HepG2 (cell line): ENCODE results near the gene MYO16. TPM values are rescaled to one million over a fixed set of nuclear protein-coding genes. Genes with fewer than 3 reads are reported as not detected.

Experiments used
- ATAC-seq: fragments of 200-7000 bp; cut with Tn5 transposase; 3 replicates; pipeline ENCODE4 v1.9.1; 2020; ENCODE audit warnings: mild to moderate bottlenecking, moderate library complexity
- BruUV-seq: library from RNA; stranded (reverse); fragments of 400-500 nt; replicated peaks from 2 replicates; lab custom pipeline; 2021; lab: Mats Ljungman, UMichigan
- CTCF ChIA-PET: fragments of 300-600 bp; formaldehyde crosslinking; extraction: SDS; loops from one replicate; lab custom pipeline; 2021; ENCODE audit warnings: low total read pairs, inconsistent platforms, low intra/inter-chr PET ratio; lab: Yijun Ruan, JAX
- POLR2A ChIA-PET: fragments of 350-600 bp; sonication (Branson Sonifier 250); formaldehyde crosslinking; loops from one replicate; lab custom pipeline; 2020; ENCODE audit warnings: antibody characterized with exemption, inconsistent platforms; lab: Yijun Ruan, JAX
- DNase-seq: peaks from one replicate; pipeline ENCODE4 v3.0.0-alpha.2; 2015; ENCODE audit warnings: low spot score
- FAIRE-seq: peaks from 3 replicates; lab custom pipeline; 2011; peaks lifted over from hg19 to GRCh38; lab: Jason Lieb, UNC
- H2AFZ ChIP-seq: one replicate; pipeline ENCODE4 v1.6.1; 2011; ENCODE audit warnings: low read length, inconsistent platforms
- H3K27ac ChIP-seq: fragments of 300-600 bp; 3 replicates; pipeline ENCODE4 v1.8.0; 2011; ENCODE audit warnings: mixed run types, mild to moderate bottlenecking, mixed read lengths, low read length, inconsistent platforms; ENCODE audit not compliant: insufficient read depth; ENCODE audit errors: extremely low read length
- H3K27me3 ChIP-seq, 2 experiments: fragments of 200-600 bp in 1 of 2; 2 replicates in 1 of 2; 3 replicates in 1 of 2; pipeline versions ENCODE4 v1.6.0 to v1.8.0; 2011; ENCODE audit warnings: low read length in 2 of 2, mild to moderate bottlenecking in 2 of 2, moderate library complexity in 2 of 2, inconsistent platforms in 1 of 2; ENCODE audit not compliant: insufficient read depth in 2 of 2, control insufficient read depth in 1 of 2
- H3K36me3 ChIP-seq, 2 experiments: fragments of 200-600 bp in 1 of 2; replicated peaks in 1 of 2; 2 replicates in 1 of 2; 3 replicates in 1 of 2; pipeline versions ENCODE4 v1.5.1 to v1.8.0; 2011; ENCODE audit warnings: low read length in 2 of 2, inconsistent platforms in 1 of 2; ENCODE audit not compliant: insufficient read depth in 2 of 2, control insufficient read depth in 1 of 2
- H3K4me1 ChIP-seq: 2 replicates; pipeline ENCODE4 v1.5.1; 2012; ENCODE audit warnings: low read length, inconsistent platforms; ENCODE audit not compliant: insufficient read depth
- H3K4me2 ChIP-seq: 2 replicates; pipeline ENCODE4 v1.6.0; 2011; ENCODE audit warnings: low read depth, low read length, inconsistent platforms
- H3K4me3 ChIP-seq, 3 experiments: fragments of 200-600 bp in 1 of 3; sonication (generic), shearing (Covaris generic) in 1 of 3; replicated peaks in 1 of 3; 2 replicates each; pipeline ENCODE4 v1.5.1; 2011 to 2016; ENCODE audit warnings: low read length in 3 of 3, inconsistent platforms in 2 of 3, low read depth in 2 of 3, mild to moderate bottlenecking in 2 of 3, control low read depth in 1 of 3, mixed read lengths in 1 of 3; ENCODE audit not compliant: insufficient read depth in 1 of 3
- H3K79me2 ChIP-seq: one replicate; pipeline ENCODE4 v1.6.1; 2011; ENCODE audit warnings: low read length, inconsistent platforms; ENCODE audit not compliant: insufficient read depth
- H3K9ac ChIP-seq: 2 replicates; pipeline ENCODE4 v1.6.0; 2011; ENCODE audit warnings: mild to moderate bottlenecking, low read depth, low read length, inconsistent platforms; ENCODE audit not compliant: insufficient read depth
- H3K9me3 ChIP-seq: 2 replicates; pipeline ENCODE4 v1.5.1; 2012; ENCODE audit warnings: mild to moderate bottlenecking, low read length
- H4K20me1 ChIP-seq: 2 replicates; pipeline ENCODE4 v1.6.0; 2011; ENCODE audit warnings: inconsistent platforms, mild to moderate bottlenecking, low read length, moderate library complexity; ENCODE audit not compliant: insufficient read depth
- ARID5B ChIP-seq: IDR thresholded peaks from 2 replicates; pipeline ENCODE4 v1.4.0; 2020; ENCODE audit warnings: mild to moderate bottlenecking, missing genetic modification reagents
- CEBPB ChIP-seq: IDR thresholded peaks from 2 replicates; pipeline ENCODE4 v1.6.1; 2011; ENCODE audit warnings: low read depth, low read length, improper control_type of control experiment, borderline replicate concordance
- CEBPG ChIP-seq: IDR thresholded peaks from 2 replicates; pipeline ENCODE4 v1.6.1; 2016
- CREB1 ChIP-seq, 2 experiments: fragments of 450-650 bp in 1 of 2; IDR thresholded peaks; 2 replicates each; pipeline ENCODE4 v1.6.1; 2016 to 2017; ENCODE audit warnings: control low read depth in 1 of 2, mild to moderate bottlenecking in 1 of 2, missing compliant biosample characterization in 1 of 2, missing genetic modification characterization in 1 of 2
- FOXA1 ChIP-seq, 2 experiments: fragments of 450-650 bp in 1 of 2; sonication (generic) in 1 of 2; formaldehyde crosslinking in 1 of 2; IDR thresholded peaks; 2 replicates each; pipeline versions ENCODE4 v1.4.0 to v1.6.1; 2016 to 2020; ENCODE audit warnings: missing genetic modification reagents in 1 of 2
- FOXA3 ChIP-seq: IDR thresholded peaks from 2 replicates; pipeline ENCODE4 v1.6.1; 2016; ENCODE audit warnings: missing genetic modification reagents, missing compliant biosample characterization
- MLXIP ChIP-seq: sonication (generic); formaldehyde crosslinking; IDR thresholded peaks from 2 replicates; pipeline ENCODE4 v1.9.0; 2021; ENCODE audit warnings: missing genetic modification reagents, borderline replicate concordance
- NR1H2 ChIP-seq: sonication (generic); formaldehyde crosslinking; IDR thresholded peaks from 2 replicates; pipeline ENCODE4 v1.8.1; 2022; ENCODE audit warnings: low read depth, missing genetic modification reagents, borderline replicate concordance
- NR2F6 ChIP-seq, 2 experiments: IDR thresholded peaks; 2 replicates each; pipeline ENCODE4 v1.6.1; 2016; ENCODE audit warnings: antibody characterized with exemption in 1 of 2, mild to moderate bottlenecking in 1 of 2
- SAP130 ChIP-seq: IDR thresholded peaks from 2 replicates; pipeline ENCODE4 v1.6.1; 2016; ENCODE audit warnings: low read depth
- XBP1 ChIP-seq: sonication (generic); formaldehyde crosslinking; IDR thresholded peaks from 2 replicates; pipeline ENCODE4 v1.5.0; 2020; ENCODE audit warnings: missing genetic modification reagents
- ZNF333 ChIP-seq: sonication (generic); formaldehyde crosslinking; IDR thresholded peaks from 2 replicates; pipeline ENCODE4 v1.4.0; 2020; ENCODE audit warnings: mild to moderate bottlenecking, missing genetic modification reagents, borderline replicate concordance
- ZNF510 ChIP-seq: sonication (generic); formaldehyde crosslinking; IDR thresholded peaks from 2 replicates; pipeline ENCODE4 v1.4.0; 2020; ENCODE audit warnings: low read depth, mild to moderate bottlenecking, missing genetic modification reagents
- ZNF644 ChIP-seq: IDR thresholded peaks from 2 replicates; pipeline ENCODE4 v1.6.1; 2016; ENCODE audit warnings: low read depth
- WGBS: methylation state at CpG from one replicate; pipeline ENCODE4 v1.1.6; 2017; ENCODE audit warnings: low lambda C conversion rate; 5-methylcytosine and 5-hydroxymethylcytosine counted together
- in situ Hi-C: cut with HindIII; loops from 2 replicates; pipeline ENCODE4 v1.10.0; 2017; ENCODE audit warnings: low pct_unique_long_range_greater_than_20kb; ENCODE audit not compliant: extremely low pct_ligation_motif_present
- intact Hi-C: fragments of 100-400 bp; cut with micrococcal nuclease; formaldehyde crosslinking; loops from one replicate; pipeline ENCODE4 v1.10.0; 2022; ENCODE audit not compliant: unreplicated experiment
- polyA plus RNA-seq, 8 experiments: library from polyadenylated mRNA; depleted of rRNA in 3 of 8; stranded (reverse) in 7 of 8; unstranded in 1 of 8; fragments of >200 nt; fragmentation: Illumina TruSeq in 4 of 8; extraction: Trizol in 4 of 8; gene quantifications; 2 replicates each; pipeline versions ENCODE4 v1.2.1 to v1.2.3, GENCODE V29; 2011 to 2016; ENCODE audit warnings: low read depth in 4 of 8, missing spikeins in 1 of 8, mixed read lengths in 1 of 8; ENCODE audit not compliant: insufficient read depth in 1 of 8
- total RNA-seq, 5 experiments: library from RNA; depleted of rRNA; stranded (reverse); fragments of >200 nt; fragmentation: Illumina TruSeq; extraction: Trizol; gene quantifications; 2 replicates each; pipeline ENCODE4 v1.2.3, GENCODE V29; 2016; ENCODE audit warnings: low read depth in 1 of 5

Gene MYO16
- total and polyA plus RNA-seq, 2 of the 13 experiments (the other 11 are each of a cell fraction or from before 2014, with no cell fraction given), result not detected

GRCh38 chr13:108705031-108705430 is 75.6 kb downstream of the MYO16 start:
- no peak for FAIRE-seq
- Histone ChIP-seq H3K4me2 (no peak overlapping the region), H2AFZ (no peak overlapping the region), H3K9ac (no peak overlapping the region), H3K79me2 (no peaks in the 10 kb centered on the region), H3K27me3 (no peaks in the 10 kb centered on the region), H4K20me1 (no peaks in the 10 kb centered on the region), H3K4me1 (no peaks in the 10 kb centered on the region), H3K4me3 (no peak overlapping the region), H3K36me3 (no peaks in the 10 kb centered on the region), H3K27ac (no peak overlapping the region), H3K9me3 (peaks cover 40% of the 10 kb centered on the region)
- in situ Hi-C loops, result no loop called here
- TF ChIP-seq ARID5B (CRISPR knock-in tag) (0 out of 2 replicates have a peak, but pooled peaks have one; percentile 17), FOXA1 (IDR thresholded peaks at IDR 0.05) (no peak), FOXA1 (CRISPR knock-in tag; IDR thresholded peaks at IDR 0.05) (0 out of 2 replicates have a peak, but pooled peaks have one; percentile 29), XBP1 (no peak), CEBPB (peak; percentile 69; the same call in 1 of the 2 replicates), CREB1 (IDR thresholded peaks at IDR 0.05) (peak; percentile 8; the same call in 1 of the 2 replicates), CREB1 (CRISPR knock-in tag; IDR thresholded peaks at IDR 0.05) (peak; percentile 26; the same call in 1 of the 2 replicates), ZNF644 (CRISPR knock-in tag) (peak; percentile 27; the same call in 1 of the 2 replicates), NR1H2 (CRISPR knock-in tag) (no peak), NR2F6 (IDR thresholded peaks at IDR 0.05) (no peak), NR2F6 (CRISPR knock-in tag; IDR thresholded peaks at IDR 0.05) (0 out of 2 replicates have a peak, but pooled peaks have one; percentile 30), SAP130 (CRISPR knock-in tag) (peak; percentile 21; the same call in 1 of the 2 replicates), ZNF333 (CRISPR knock-in tag) (no peak), ZNF510 (CRISPR knock-in tag) (no peak), CEBPG (CRISPR knock-in tag) (0 out of 2 replicates have a peak, but pooled peaks have one; percentile 38), FOXA3 (CRISPR knock-in tag) (0 out of 2 replicates have a peak, but pooled peaks have one; percentile 25), MLXIP (no peak)
- WGBS, result 4% methylated on average over 4 of the region's 4 CpGs
- no TSS peak for BruUV-seq
- peak; percentile 83 for ATAC-seq
- POLR2A ChIA-PET, result no interaction called here
- intact Hi-C loops, result no loop called here
- CTCF ChIA-PET, result no interaction called here
- DNase-seq, result peak; percentile 49
